WI38 (cell line): ENCODE data around the gene RALGAPA2.

Source experiments
- H3K4me3 ChIP-seq: 2 replicates; pipeline ENCODE4 v1.5.1; 2011; ENCODE audit warnings: low read depth, mild to moderate bottlenecking, control low read depth, low read length
- CTCF ChIP-seq: IDR thresholded peaks from 2 replicates; pipeline ENCODE4 v1.5.1; 2012; ENCODE audit warnings: low read depth, mild to moderate bottlenecking, control low read depth, low read length

The RALGAPA2 gene

GRCh38 chr20:20629556-20630188, 82.8 kb downstream of the RALGAPA2 start:
- H3K4me3 ChIP-seq = no peak overlapping the region
- TF ChIP-seq CTCF = no peak

- H3K4me3 ChIP-seq = no peak overlapping the region
- TF ChIP-seq CTCF = no peak
Observed at GRCh38 chr20:20628314-20628713, 84.1 kb downstream of the RALGAPA2 start.

- no peak overlapping the region for H3K4me3 ChIP-seq
Observed at GRCh38 chr20:20627471-20627870, 85.0 kb downstream of the RALGAPA2 start.

GRCh38 chr20:20624914-20625313, 87.5 kb downstream of the RALGAPA2 start:
- no peak overlapping the region for H3K4me3 ChIP-seq
- TF ChIP-seq CTCF = no peak

More at GRCh38 chr20:20627471-20627870, 85.0 kb downstream of the RALGAPA2 start:
- TF ChIP-seq CTCF = no peak

- no peak for TF ChIP-seq CTCF
- H3K4me3 ChIP-seq = no peak overlapping the region
Observed at GRCh38 chr20:20621195-20621594, 91.2 kb downstream of the RALGAPA2 start.

- no peak for TF ChIP-seq CTCF
- H3K4me3 ChIP-seq = no peak overlapping the region
Observed at GRCh38 chr20:20614391-20614790, 98.1 kb downstream of the RALGAPA2 start.

GRCh38 chr20:20612251-20612650, 100.2 kb downstream of the RALGAPA2 start:
- no peak overlapping the region for H3K4me3 ChIP-seq
- no peak for TF ChIP-seq CTCF
